Activated CD4-positive, alpha-beta T cell treated with anti-CD3 and anti-CD28 coated beads for 24 hours (primary cell): ENCODE data around the gene CSGALNACT2.
"Not testable (repeated sequence)": the region's sequence is repeated elsewhere in the genome, so short reads cannot be mapped to it uniquely, and the experiment has no call there.

Experiments
- DNase-seq, 2 donors: peaks; one replicate each; pipeline ENCODE4 v3.0.0-alpha.2; 2020; ENCODE audit warnings: low read depth in 2 of 2

CSGALNACT2 gene

DNA sequence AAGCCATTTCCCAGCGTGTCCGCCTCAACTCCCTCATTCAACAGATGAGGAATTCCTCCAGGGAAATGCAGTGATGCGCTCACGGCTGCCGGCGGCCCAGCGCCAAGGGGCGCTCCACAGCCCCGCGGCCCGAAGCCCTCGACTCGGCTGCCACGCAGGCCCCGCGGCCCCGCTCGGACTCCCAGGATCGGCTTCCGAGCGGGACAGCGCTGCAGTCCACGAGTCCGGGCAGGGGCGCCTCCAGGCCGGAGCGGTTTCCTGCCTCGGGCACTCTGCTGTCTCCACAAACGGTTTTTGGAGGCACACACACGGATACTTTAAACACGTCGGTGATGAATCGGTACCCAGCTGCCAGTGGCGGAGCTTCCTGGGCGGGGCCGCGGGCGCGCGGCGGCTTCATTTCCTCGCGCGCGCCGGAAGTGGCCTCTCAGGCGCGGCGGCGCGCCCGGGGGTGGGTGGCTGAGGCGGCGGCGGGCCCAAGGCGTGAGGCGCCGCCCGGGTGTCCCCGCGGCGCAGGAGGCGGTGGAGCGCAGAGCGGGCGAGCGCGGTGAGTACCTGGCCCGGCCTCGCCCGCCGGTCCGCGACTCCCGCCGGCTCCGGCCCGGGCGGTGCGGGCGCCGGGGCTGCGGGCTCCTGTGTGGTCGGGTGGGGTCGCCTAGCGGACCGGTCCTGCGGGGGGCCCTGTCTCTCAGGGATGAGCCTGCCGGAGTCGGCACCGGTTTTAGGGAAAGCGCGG, at the start of gene CSGALNACT2:
Gene CSGALNACT2 (plus strand): TSS at position 425 of the 736 bp plus-strand sequence. CDS start 16,705 bp downstream, outside the sequence.
- DNase-seq = peak; percentile 76 to 80

GRCh38 chr10:43089519-43089918, 48.7 kb upstream of the CSGALNACT2 start:
- no peak for DNase-seq

- DNase-seq = no peak
Observed at GRCh38 chr10:43090188-43090587, 48.1 kb upstream of the CSGALNACT2 start.

GRCh38 chr10:43090664-43091063, 47.6 kb upstream of the CSGALNACT2 start:
- no peak for DNase-seq

- no peak for DNase-seq
Observed at GRCh38 chr10:43091846-43092245, 46.4 kb upstream of the CSGALNACT2 start.

GRCh38 chr10:43093423-43094076, 44.7 kb upstream of the CSGALNACT2 start:
- DNase-seq = no peak

DNA sequence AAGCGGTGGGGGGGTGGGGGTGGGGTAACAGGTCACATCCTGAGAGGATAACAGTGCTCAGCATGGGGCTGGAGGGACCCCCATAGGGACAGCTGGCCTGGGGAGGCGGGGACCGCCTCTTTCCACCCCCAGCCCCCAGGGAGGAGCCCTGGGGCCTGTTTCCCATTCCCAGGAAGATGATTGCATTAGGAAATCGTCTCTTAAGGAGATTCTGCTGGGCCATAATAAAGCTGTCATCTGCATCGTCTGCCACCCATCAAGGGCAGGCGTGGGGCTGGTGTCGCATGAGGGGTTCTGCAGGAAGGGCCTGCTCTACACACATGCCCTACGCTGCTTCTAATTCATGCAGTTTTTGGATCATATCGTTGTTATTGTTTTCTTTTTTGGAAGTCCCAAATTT, 44.2 kb upstream of the CSGALNACT2 start:
- DNase-seq = no peak

DNA sequence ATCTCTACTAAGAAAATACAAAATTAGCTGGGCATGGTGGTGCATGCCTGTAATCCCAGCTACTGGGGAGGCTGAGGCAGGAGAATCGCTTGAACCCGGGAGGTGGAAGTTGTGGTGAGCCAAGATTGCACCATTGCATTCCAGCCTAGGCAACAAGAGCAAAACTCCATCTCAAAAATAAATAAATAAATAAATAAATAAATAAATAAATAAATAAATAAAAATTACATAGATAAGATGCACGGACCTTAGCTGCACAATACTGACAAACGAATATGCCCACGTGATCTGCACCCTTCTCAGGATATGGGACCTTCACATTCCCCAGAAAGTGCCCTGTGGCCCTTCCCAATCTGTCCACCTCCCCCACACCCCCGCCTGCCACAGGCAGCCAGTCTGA, 38.9 kb upstream of the CSGALNACT2 start:
- DNase-seq = not testable (repeated sequence)

DNA sequence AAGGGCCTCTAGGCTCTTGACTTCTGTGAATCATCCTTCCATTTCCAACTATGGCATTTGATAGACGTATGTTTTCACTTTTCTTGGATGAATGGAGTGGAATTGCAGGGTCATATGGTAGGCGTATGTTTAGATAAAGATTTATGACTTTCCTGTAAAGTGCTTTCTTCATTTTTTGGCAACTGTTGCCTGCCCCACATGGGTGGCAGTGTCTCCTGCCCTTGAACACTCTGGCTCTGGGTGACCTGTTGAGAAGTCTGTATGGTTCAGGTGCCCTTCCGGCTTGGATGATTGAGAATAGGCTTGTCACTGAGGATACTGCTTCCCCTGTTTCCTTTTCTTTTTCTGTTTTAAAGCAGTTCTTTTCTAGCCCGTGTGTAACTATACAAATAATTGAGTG, 38.3 kb upstream of the CSGALNACT2 start:
- DNase-seq = no peak

GRCh38 chr10:43100366-43100765, 37.9 kb upstream of the CSGALNACT2 start:
- DNase-seq = no peak

DNA sequence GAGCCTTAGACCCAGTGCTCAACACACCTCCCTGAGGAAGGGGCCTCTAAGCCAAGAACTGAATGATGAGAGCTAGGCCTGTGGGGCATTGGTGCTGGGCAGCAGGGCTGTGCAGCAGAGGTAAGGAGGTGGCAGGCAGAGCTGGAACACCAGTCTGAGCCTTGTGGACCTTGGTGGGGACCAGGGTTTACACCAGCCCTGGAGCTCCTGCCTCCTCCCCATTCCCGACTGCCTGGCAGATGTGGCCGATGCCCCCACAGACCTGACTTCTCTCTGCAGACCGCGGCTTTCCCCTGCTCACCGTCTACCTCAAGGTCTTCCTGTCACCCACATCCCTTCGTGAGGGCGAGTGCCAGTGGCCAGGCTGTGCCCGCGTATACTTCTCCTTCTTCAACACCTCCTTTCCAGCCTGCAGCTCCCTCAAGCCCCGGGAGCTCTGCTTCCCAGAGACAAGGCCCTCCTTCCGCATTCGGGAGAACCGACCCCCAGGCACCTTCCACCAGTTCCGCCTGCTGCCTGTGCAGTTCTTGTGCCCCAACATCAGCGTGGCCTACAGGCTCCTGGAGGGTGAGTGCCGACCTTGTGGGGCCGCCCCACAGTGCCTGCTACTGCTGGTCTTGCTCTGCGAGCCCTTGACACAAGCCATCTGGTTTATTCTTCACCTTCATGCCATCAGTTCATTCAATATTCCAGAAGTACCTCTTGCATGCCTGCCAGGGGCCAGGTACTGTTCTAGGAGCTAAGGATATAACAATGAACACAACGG, 36.0 kb upstream of the CSGALNACT2 start:
- DNase-seq = no peak

DNA sequence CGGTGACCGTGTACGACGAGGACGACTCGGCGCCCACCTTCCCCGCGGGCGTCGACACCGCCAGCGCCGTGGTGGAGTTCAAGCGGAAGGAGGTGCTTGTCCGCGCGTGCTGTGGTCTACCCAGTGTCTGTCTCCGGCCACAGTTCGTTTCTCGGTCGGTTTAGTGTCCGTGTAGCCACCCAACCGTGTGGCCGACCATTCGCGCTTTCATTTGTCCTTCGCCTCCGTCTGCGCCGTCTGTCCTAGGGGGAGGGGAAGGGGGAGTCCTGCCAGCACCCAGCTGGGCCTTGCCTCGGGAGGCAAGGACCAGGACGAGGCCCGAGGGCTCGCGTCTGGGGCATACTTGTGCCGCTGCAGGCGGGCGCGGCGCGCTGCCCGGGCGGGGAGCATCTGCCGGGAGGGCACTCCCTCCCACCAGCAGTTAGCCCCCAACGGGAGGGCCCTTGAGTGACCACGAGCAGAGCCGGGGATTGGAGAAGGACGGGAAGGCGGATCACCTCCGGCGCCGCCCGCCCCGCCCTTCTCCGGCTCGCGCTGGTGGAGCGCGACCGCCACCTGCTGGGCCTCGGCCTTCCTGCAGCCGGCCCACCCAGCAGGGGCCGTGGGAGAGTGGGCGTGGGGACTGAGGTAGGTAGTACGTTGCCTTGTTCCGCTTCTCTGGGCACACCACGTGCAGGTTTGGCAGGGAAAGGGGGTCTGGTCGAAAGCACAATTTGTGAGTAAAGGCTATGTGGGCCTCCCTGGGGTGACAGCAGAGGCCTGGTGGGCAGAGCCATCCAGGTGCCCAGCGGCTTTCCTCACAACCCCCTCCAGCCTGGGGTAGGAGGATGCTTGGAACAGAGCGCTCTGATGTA, 32.9 kb upstream of the CSGALNACT2 start:
- DNase-seq = peak; percentile 62 to 73

GRCh38 chr10:43105956-43106229, 32.4 kb upstream of the CSGALNACT2 start:
- DNase-seq = no peak

- DNase-seq = no peak
Observed at GRCh38 chr10:43106256-43107091, 31.8 kb upstream of the CSGALNACT2 start.

- no peak for DNase-seq
Observed at GRCh38 chr10:43108951-43109350, 29.3 kb upstream of the CSGALNACT2 start.

- DNase-seq = no peak
Observed at GRCh38 chr10:43109671-43110249, 28.5 kb upstream of the CSGALNACT2 start.

DNA sequence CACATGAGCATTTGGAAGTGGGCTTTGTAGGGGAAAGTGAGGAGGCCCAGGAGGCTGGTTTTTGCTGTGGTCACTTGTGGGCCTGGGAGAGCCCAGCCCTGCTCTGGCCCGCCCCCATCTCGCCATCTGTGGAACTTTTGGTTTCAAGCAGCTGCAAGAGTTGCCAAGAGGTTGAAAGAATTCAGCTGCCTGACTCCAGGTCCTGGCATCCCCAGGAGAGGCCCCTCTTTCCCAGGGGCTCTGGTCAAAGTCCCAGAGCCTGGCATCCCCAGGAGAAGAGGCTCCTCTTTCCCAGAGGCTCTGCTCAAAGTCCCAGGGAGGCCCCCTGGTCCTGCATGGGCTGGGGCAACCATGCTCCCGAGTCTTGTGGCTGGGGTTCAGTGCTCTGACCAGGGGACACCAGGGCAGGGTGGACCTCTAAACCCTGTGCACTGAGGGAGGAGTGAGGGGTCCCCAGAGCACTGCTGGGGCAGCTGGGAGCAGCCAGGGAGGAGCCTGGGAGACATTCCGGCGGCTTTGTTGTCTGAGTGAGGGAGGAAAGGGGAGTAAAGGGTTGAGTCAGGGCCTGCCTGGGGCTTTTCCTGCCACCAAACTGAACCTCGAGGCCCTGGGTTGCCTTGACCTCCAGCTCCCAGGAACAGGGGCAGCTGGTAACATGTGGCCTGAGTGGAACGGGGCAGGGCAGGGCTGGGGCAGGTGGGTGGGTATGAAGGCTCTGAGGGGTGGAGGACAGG, 27.7 kb upstream of the CSGALNACT2 start:
- no peak for DNase-seq

- DNase-seq = no peak
Observed at GRCh38 chr10:43111101-43111500, 27.1 kb upstream of the CSGALNACT2 start.

DNA sequence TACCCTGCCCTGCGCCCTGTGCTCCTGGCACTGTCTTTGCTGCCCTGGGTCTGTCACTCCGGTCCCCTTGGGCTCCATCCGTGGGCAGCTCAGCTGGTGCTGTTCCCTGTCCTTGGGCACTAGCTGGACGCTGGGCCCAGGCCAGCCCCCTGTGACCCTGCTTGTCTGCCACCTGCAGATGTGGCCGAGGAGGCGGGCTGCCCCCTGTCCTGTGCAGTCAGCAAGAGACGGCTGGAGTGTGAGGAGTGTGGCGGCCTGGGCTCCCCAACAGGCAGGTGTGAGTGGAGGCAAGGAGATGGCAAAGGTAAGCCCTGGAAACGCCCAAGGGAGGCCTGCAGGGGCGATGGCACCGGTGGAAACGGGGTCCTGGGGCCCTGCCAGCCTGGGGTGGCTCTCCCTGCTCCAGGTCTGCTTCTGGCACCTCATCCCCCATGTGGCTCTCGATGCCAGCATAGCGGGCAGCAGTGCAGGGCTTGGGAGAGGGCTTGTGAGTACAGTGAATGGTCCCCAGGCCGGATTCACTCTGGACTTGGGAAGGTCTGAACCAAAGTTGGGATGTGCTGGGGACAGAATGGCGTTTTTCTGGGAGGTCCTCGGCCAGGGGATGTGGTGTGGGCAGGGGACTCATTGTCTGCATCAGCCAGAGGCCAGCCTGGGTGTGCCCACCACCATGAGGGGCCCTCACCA, 26.2 kb upstream of the CSGALNACT2 start:
- no peak for DNase-seq
